ENCODE data around the gene NACC2. TPM values are rescaled to one million over a fixed set of nuclear protein-coding genes. Genes with fewer than 3 reads are reported as not detected.

Gene NACC2
- total RNA-seq, 4 donors from 2014 or later: 22.9 to 37.6 (median 24.8) TPM

- no peak for DNase-seq (ENCODE audit: low spot score)
- TF ChIP-seq CTCF (IDR thresholded peaks at IDR 0.05): no peak
- no peak for ATAC-seq (ENCODE audit: low FRiP score)
These were observed 55.6 kb downstream of the NACC2 start for GRCh38 chr9:136039488-136039887.

DNA sequence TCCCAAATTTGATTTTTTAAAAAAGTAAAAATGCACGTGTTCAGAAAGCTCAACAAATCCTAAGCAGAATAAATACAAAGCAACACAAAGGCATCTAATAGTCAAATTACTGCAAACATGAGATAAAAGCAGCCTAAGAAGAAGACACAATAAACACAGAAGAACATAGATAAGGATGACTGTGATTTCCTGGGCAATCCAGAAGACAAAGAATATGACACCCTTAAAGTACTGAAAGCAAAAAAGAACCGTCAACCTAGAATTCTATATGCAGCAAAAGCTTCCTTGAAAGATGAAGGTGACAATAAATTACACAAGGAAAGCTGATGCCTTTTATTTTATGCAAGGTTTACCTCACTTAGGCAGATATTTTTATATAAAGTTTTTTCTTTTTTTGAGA lies 58.2 kb downstream of the NACC2 start:
- DNase-seq (ENCODE audit: low spot score): no peak
- ATAC-seq (ENCODE audit: low FRiP score): no peak
- TF ChIP-seq CTCF (IDR thresholded peaks at IDR 0.05): no peak

- no peak for TF ChIP-seq CTCF (IDR thresholded peaks at IDR 0.05)
- ATAC-seq (ENCODE audit: low FRiP score) (no peak), DNase-seq (ENCODE audit: low spot score) (no peak)
These were observed 59.0 kb downstream of the NACC2 start for GRCh38 chr9:136036050-136036449.

DNA sequence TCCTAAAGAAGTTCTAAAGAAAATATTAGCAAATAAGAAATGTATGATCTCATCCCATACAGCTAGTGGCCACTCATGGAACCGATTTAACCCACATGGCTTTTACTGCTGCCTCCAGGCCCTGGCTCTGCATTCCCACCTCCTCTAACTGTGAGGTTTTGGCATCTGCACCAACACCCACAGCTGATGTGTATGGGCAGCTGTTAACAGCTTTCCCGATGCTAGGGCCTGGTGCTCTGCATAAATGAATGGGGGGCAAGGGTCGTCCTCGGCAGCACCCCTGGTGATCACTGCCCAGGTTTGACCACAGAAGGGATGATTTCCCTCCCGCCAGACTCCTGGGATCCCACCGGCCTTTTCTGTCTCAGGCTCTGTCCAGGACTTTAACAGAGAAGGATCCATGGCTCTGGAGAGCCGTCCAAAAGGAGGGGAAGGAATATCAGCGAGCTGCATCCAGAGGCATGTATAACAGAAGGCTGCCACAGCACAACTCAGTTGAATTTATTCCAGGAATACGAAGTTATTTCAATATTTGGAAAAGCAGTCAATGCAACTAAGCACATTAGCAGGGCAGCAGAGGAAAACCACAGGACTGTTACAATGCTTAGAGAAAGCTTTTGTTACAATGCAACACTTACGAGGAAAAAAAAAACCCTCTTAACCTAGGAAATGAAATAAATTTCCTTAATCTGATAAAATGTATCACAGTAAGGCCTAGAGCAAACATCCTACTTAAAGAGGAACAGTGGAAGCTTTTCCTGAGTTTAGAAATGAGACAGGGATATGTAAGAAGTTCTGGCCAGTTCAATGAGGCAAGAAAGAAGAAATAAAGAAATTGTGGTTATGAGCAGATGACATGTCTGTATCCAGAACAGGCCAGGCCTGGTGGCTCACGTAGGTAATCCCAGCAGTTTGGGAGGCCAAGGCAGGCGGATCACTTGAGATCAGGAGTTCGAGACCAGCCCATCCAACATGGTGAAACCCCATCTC lies 63.1 kb downstream of the NACC2 start:
- no peak for TF ChIP-seq CTCF (IDR thresholded peaks at IDR 0.05)
- DNase-seq (ENCODE audit: low spot score) (no peak), ATAC-seq (ENCODE audit: low FRiP score) (no peak)

DNA sequence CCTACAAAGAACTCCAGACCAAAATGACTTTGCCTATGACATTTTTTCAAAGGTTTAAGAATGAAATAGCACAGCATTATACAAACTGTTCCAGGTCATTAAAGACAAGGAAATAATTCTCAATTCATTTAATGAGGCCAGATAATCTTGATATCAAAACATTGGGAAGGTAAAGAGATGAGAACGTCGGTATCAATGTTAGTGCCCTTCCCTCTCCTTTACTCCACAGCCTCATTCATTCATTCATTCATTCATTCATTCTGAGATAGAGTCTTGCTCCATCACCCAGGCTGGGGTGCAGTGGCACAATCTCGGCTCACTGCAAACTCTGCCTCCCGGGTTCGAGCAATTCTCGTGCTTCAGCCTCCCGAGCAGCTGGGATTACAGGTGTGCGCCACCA lies 64.0 kb downstream of the NACC2 start:
- ATAC-seq (ENCODE audit: low FRiP score) (no peak), DNase-seq (ENCODE audit: low spot score) (no peak)
- TF ChIP-seq CTCF (IDR thresholded peaks at IDR 0.05): no peak

GRCh38 chr9:136029556-136029955 lies 65.5 kb downstream of the NACC2 start:
- DNase-seq (ENCODE audit: low spot score) (no peak), ATAC-seq (ENCODE audit: low FRiP score) (no peak)
- no peak for TF ChIP-seq CTCF (IDR thresholded peaks at IDR 0.05)

All from omental fat pad (tissue), 4 donors.